ENCODE data around the gene TFPI.

GRCh38 chr2:187419808-187420207 is 134.4 kb downstream of the TFPI start:
- TF ChIP-seq EZH2 (IDR thresholded peaks at IDR 0.05) (no peak), POLR2AphosphoS5 (IDR thresholded peaks at IDR 0.05; ENCODE audit: borderline replicate concordance, low read depth, low read length) (no peak), FOXP2 (optimal IDR thresholded peaks at IDR 0.05; ENCODE audit: control extremely low read depth, extremely low read length, insufficient read depth) (no peak)
